ENCODE measurements around the gene FARP1.

Gene FARP1

GRCh38 chr13:98237331-98237730, 94.4 kb downstream of the FARP1 start:
- Histone ChIP-seq H3K79me2 (ENCODE audit: insufficient read depth, low read length) (no peaks in the 10 kb centered on the region), H3K4me3 (ENCODE audit: insufficient read depth, low read length, poor library complexity, severe bottlenecking) (no peak overlapping the region), H3K27me3 (ENCODE audit: low read length) (no peaks in the 10 kb centered on the region), H4K20me1 (ENCODE audit: low read depth, low read length) (no peaks in the 10 kb centered on the region), H3K9ac (ENCODE audit: low read length) (no peak overlapping the region), H3K27ac (ENCODE audit: low read depth, low read length) (no peak overlapping the region), H3F3A (ENCODE audit: insufficient read depth) (no peaks in the 10 kb centered on the region), H3K36me3 (ENCODE audit: low read length) (no peaks in the 10 kb centered on the region), H3K4me2 (ENCODE audit: low read depth, low read length, poor library complexity, severe bottlenecking) (no peak overlapping the region), H2AFZ (ENCODE audit: low read depth, low read length, severe bottlenecking) (no peak overlapping the region), H3K9me3 (ENCODE audit: insufficient read depth, low read length) (no peaks in the 10 kb centered on the region), H3K9me2 (replicated peaks; ENCODE audit: insufficient read depth, low read length) (no peaks in the 10 kb centered on the region)
- TF ChIP-seq, protein P1, sequence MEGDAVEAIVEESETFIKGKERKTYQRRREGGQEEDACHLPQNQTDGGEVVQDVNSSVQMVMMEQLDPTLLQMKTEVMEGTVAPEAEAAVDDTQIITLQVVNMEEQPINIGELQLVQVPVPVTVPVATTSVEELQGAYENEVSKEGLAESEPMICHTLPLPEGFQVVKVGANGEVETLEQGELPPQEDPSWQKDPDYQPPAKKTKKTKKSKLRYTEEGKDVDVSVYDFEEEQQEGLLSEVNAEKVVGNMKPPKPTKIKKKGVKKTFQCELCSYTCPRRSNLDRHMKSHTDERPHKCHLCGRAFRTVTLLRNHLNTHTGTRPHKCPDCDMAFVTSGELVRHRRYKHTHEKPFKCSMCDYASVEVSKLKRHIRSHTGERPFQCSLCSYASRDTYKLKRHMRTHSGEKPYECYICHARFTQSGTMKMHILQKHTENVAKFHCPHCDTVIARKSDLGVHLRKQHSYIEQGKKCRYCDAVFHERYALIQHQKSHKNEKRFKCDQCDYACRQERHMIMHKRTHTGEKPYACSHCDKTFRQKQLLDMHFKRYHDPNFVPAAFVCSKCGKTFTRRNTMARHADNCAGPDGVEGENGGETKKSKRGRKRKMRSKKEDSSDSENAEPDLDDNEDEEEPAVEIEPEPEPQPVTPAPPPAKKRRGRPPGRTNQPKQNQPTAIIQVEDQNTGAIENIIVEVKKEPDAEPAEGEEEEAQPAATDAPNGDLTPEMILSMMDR (IDR thresholded peaks at IDR 0.05; ENCODE audit: insufficient read depth, low read length, poor library complexity, severe bottlenecking) = no peak
- TF ChIP-seq EZH2phosphoT487 (conservative IDR thresholded peaks at IDR 0.05; ENCODE audit: low read length) = no peak

DNA sequence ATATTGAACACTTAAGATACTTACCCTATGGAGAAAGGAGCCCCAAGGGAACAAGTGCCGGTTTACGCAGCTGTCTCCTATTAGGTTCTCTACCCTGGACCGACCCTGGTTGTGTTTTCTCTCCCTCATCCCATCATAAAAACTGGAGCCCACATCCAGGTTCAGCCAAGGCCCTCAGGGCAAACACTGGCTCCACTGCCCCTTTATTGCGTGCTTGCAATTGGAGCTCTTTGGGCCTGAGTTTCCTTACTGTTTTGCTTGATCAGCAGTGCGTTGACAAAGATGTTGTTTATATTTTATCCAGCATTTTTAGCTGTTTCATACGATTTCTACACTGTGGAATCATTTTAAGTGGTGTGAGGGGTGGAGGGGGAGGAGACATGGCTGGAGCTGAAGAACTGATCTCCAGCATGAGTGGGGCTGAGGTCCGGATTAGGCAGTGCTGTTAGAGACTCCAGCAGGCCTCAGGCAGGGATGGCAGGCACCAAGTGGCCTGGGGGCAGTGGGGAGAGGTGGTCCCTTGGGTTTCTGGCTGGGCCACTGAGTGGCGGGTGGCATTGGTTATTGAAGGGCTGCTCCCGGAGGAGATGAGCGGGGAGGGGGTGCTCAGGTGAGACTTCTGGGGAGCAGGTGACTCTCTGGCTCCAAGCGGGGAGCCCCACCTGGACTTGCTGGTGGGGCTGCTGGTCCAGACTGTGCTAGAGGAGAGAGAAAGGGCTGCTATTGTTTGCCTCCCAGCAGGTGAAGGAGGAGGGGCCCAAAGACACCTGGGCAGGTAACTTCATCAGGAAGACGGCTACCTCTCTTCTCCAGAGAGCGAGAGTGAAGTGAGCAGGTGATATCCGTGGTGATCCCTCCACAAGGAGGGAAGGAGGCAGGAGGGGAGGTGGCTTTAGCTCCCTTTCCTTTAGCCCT, 96.5 kb downstream of the FARP1 start:
- H3K79me2 ChIP-seq (ENCODE audit: insufficient read depth, low read length) = no peaks in the 10 kb centered on the region
- H3K9me3 ChIP-seq (ENCODE audit: insufficient read depth, low read length) = no peaks in the 10 kb centered on the region
- H3K27me3 ChIP-seq (ENCODE audit: low read length) = no peaks in the 10 kb centered on the region
- no peak overlapping the region for H3K4me3 ChIP-seq (ENCODE audit: insufficient read depth, low read length, poor library complexity, severe bottlenecking)
- no peaks in the 10 kb centered on the region for H3K36me3 ChIP-seq (ENCODE audit: low read length)
- no peak overlapping the region for H3K9ac ChIP-seq (ENCODE audit: low read length)
- no peak overlapping the region for H2AFZ ChIP-seq (ENCODE audit: low read depth, low read length, severe bottlenecking)
- H3K9me2 ChIP-seq (replicated peaks; ENCODE audit: insufficient read depth, low read length) = no peaks in the 10 kb centered on the region
- TF ChIP-seq EZH2phosphoT487 (conservative IDR thresholded peaks at IDR 0.05; ENCODE audit: low read length) = no peak
- H3K4me2 ChIP-seq (ENCODE audit: low read depth, low read length, poor library complexity, severe bottlenecking) = no peak overlapping the region
- no peaks in the 10 kb centered on the region for H4K20me1 ChIP-seq (ENCODE audit: low read depth, low read length)
- H3K27ac ChIP-seq (ENCODE audit: low read depth, low read length) = no peak overlapping the region
- no peaks in the 10 kb centered on the region for H3F3A ChIP-seq (ENCODE audit: insufficient read depth)

DNA sequence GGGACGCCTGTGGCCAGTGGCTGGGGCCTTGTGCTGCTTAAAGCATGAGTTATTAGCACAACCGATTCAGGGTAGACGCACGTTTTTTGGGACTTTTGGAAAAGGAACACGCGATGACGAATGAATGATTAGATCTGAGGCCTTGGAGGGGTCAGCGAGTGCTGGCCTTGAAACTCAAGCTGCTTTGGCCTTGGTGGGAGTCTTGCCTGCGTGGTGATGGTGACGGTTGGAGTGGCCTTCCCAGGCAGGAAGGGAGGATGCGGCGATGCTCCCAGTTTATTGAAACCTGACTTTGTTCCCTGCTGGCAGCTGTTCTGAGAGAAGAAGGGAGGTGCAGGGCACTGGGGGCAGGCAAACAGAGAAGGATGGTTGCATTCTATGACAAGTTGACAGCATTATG, 97.2 kb downstream of the FARP1 start:
- no peaks in the 10 kb centered on the region for H3K27me3 ChIP-seq (ENCODE audit: low read length)
- no peaks in the 10 kb centered on the region for H3F3A ChIP-seq (ENCODE audit: insufficient read depth)
- H2AFZ ChIP-seq (ENCODE audit: low read depth, low read length, severe bottlenecking) = no peak overlapping the region
- no peaks in the 10 kb centered on the region for H4K20me1 ChIP-seq (ENCODE audit: low read depth, low read length)
- no peaks in the 10 kb centered on the region for H3K9me2 ChIP-seq (replicated peaks; ENCODE audit: insufficient read depth, low read length)
- no peaks in the 10 kb centered on the region for H3K9me3 ChIP-seq (ENCODE audit: insufficient read depth, low read length)
- no peaks in the 10 kb centered on the region for H3K79me2 ChIP-seq (ENCODE audit: insufficient read depth, low read length)
- H3K4me3 ChIP-seq (ENCODE audit: insufficient read depth, low read length, poor library complexity, severe bottlenecking) = no peak overlapping the region
- no peaks in the 10 kb centered on the region for H3K36me3 ChIP-seq (ENCODE audit: low read length)
- H3K4me2 ChIP-seq (ENCODE audit: low read depth, low read length, poor library complexity, severe bottlenecking) = no peak overlapping the region
- H3K9ac ChIP-seq (ENCODE audit: low read length) = no peak overlapping the region
- H3K27ac ChIP-seq (ENCODE audit: low read depth, low read length) = no peak overlapping the region
- TF ChIP-seq, protein P1 (IDR thresholded peaks at IDR 0.05; ENCODE audit: insufficient read depth, low read length, poor library complexity, severe bottlenecking) = no peak
- TF ChIP-seq EZH2phosphoT487 (conservative IDR thresholded peaks at IDR 0.05; ENCODE audit: low read length) = no peak

- Histone ChIP-seq H3K9me3 (ENCODE audit: insufficient read depth, low read length) (no peaks in the 10 kb centered on the region), H3K9me2 (replicated peaks; ENCODE audit: insufficient read depth, low read length) (no peaks in the 10 kb centered on the region), H3K79me2 (ENCODE audit: insufficient read depth, low read length) (no peaks in the 10 kb centered on the region), H4K20me1 (ENCODE audit: low read depth, low read length) (no peaks in the 10 kb centered on the region), H3K27me3 (ENCODE audit: low read length) (no peaks in the 10 kb centered on the region), H2AFZ (ENCODE audit: low read depth, low read length, severe bottlenecking) (no peak overlapping the region), H3K9ac (ENCODE audit: low read length) (no peak overlapping the region), H3K4me2 (ENCODE audit: low read depth, low read length, poor library complexity, severe bottlenecking) (no peak overlapping the region), H3K36me3 (ENCODE audit: low read length) (no peaks in the 10 kb centered on the region), H3K27ac (ENCODE audit: low read depth, low read length) (no peak overlapping the region), H3F3A (ENCODE audit: insufficient read depth) (no peaks in the 10 kb centered on the region), H3K4me3 (ENCODE audit: insufficient read depth, low read length, poor library complexity, severe bottlenecking) (no peak overlapping the region)
- TF ChIP-seq, protein P1 (IDR thresholded peaks at IDR 0.05; ENCODE audit: insufficient read depth, low read length, poor library complexity, severe bottlenecking) = no peak
- no peak for TF ChIP-seq EZH2phosphoT487 (conservative IDR thresholded peaks at IDR 0.05; ENCODE audit: low read length)
These were observed 98.1 kb downstream of the FARP1 start for GRCh38 chr13:98240974-98241373.

Measured in SU-DHL-6 (cell line).